ENCODE results near the gene PDPK1. TPM values are rescaled to one million over a fixed set of nuclear protein-coding genes. Genes with fewer than 3 reads are reported as not detected.
"Not testable (repeated sequence)": the region's sequence is repeated elsewhere in the genome, so short reads cannot be mapped to it uniquely, and the experiment has no call there.

The PDPK1 gene
- polyA plus RNA-seq, 1 donor (not counting 4 experiments of a cell fraction or from before 2014, with no cell fraction given) = 23.4 TPM

DNA sequence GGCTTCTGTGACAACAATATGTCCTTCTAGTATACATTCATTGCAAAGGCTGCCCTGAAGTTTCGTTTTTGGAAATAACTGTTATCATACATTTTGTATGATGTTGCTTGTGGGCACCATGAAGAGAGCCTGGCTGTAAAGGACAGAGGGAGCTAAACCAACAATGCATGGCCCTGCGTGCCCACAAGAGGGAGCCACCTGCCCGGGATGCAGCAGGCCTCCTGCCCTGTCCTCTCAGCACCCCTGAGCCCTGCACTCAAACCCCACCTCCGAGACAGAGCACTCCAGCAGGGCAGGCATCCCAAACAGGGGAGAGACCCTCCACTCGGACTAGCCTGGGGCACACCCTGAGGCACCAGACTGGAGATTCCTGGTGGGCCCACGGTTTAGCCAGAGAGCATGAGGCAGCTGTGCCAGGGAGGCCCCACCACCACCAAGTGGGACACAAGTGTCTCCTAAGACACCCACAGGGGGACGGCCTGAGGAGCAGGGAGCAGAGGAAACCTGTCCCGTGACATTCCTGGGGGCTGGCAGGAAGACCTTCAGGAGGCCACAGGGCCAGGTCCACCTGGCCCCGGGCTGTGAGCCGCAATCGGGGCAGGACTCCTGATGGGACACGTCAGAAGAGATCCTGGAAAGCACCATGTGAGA lies 101.4 kb downstream of the PDPK1 start:
- H4K20me1 ChIP-seq (ENCODE audit: control insufficient read depth, extremely low read depth, insufficient read depth, low read length); H3K4me1 ChIP-seq (ENCODE audit: control insufficient read depth, extremely low read depth, insufficient read depth, low read length); H3K9me1 ChIP-seq (ENCODE audit: control insufficient read depth, extremely low read depth, insufficient read depth, low read length); H3K4me3 ChIP-seq (ENCODE audit: control insufficient read depth in 2 of 3, extremely low read depth in 1 of 3, insufficient read depth in 2 of 3, low read depth in 1 of 3, low read length in 3 of 3); H2AFZ ChIP-seq (ENCODE audit: control insufficient read depth, low read length); H3K36me3 ChIP-seq (ENCODE audit: control insufficient read depth in 2 of 2, extremely low read depth in 1 of 2, insufficient read depth in 2 of 2, low read length in 2 of 2); H3K4me2 ChIP-seq (ENCODE audit: control insufficient read depth, extremely low read depth, insufficient read depth, low read depth, low read length); H3K27ac ChIP-seq (ENCODE audit: control insufficient read depth, insufficient read depth, low read length); H3K9me3 ChIP-seq (ENCODE audit: control insufficient read depth, low read depth, low read length); H3K9ac ChIP-seq (ENCODE audit: control insufficient read depth, extremely low read depth, insufficient read depth, low read length); DNase-seq (ENCODE audit: low read depth, low spot score); dilution Hi-C loops (cut with MboI; ENCODE audit: extremely low pct_ligation_motif_present, low sequenced_read_pairs); H3K79me2 ChIP-seq (ENCODE audit: control insufficient read depth, insufficient read depth, low read length); H3K27me3 ChIP-seq (ENCODE audit: control insufficient read depth, extremely low read depth, insufficient read depth, low read length): not testable (repeated sequence)
- TF ChIP-seq, protein P1, sequence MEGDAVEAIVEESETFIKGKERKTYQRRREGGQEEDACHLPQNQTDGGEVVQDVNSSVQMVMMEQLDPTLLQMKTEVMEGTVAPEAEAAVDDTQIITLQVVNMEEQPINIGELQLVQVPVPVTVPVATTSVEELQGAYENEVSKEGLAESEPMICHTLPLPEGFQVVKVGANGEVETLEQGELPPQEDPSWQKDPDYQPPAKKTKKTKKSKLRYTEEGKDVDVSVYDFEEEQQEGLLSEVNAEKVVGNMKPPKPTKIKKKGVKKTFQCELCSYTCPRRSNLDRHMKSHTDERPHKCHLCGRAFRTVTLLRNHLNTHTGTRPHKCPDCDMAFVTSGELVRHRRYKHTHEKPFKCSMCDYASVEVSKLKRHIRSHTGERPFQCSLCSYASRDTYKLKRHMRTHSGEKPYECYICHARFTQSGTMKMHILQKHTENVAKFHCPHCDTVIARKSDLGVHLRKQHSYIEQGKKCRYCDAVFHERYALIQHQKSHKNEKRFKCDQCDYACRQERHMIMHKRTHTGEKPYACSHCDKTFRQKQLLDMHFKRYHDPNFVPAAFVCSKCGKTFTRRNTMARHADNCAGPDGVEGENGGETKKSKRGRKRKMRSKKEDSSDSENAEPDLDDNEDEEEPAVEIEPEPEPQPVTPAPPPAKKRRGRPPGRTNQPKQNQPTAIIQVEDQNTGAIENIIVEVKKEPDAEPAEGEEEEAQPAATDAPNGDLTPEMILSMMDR (optimal IDR thresholded peaks at IDR 0.05 in 1 of 3, IDR thresholded peaks at IDR 0.05 in 1 of 3, conservative IDR thresholded peaks at IDR 0.05 in 1 of 3; ENCODE audit: extremely low read depth in 1 of 3, insufficient read depth in 2 of 3, low read length in 3 of 3) = peak in 1 of 3 experiments; percentile 4
- FAIRE-seq = peak; percentile 9

DNA sequence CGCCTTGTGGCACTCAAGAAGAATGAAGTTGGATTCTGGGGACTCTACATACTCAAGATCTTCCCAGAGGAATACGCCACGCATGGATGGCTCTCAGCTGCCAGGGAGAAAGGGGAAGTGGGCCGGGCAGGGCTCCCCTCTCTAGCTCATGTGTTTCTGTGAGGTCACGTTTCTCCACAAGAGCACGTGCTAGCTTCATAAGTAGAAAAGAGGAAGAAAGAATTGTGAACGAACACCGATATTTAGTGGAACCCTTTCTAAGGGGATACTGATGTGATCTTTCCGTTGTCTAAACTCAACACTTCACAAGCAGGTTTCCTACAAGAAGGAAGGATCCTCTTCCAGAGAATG lies 101.9 kb downstream of the PDPK1 start:
- dilution Hi-C loops (cut with MboI; ENCODE audit: extremely low pct_ligation_motif_present, low sequenced_read_pairs); H2AFZ ChIP-seq (ENCODE audit: control insufficient read depth, low read length); H3K79me2 ChIP-seq (ENCODE audit: control insufficient read depth, insufficient read depth, low read length); FAIRE-seq; H3K9ac ChIP-seq (ENCODE audit: control insufficient read depth, extremely low read depth, insufficient read depth, low read length); H3K27me3 ChIP-seq (ENCODE audit: control insufficient read depth, extremely low read depth, insufficient read depth, low read length); H3K36me3 ChIP-seq (ENCODE audit: control insufficient read depth in 2 of 2, extremely low read depth in 1 of 2, insufficient read depth in 2 of 2, low read length in 2 of 2); H3K9me1 ChIP-seq (ENCODE audit: control insufficient read depth, extremely low read depth, insufficient read depth, low read length); H3K4me3 ChIP-seq (ENCODE audit: control insufficient read depth in 2 of 3, extremely low read depth in 1 of 3, insufficient read depth in 2 of 3, low read depth in 1 of 3, low read length in 3 of 3); H3K4me1 ChIP-seq (ENCODE audit: control insufficient read depth, extremely low read depth, insufficient read depth, low read length); H3K27ac ChIP-seq (ENCODE audit: control insufficient read depth, insufficient read depth, low read length); H4K20me1 ChIP-seq (ENCODE audit: control insufficient read depth, extremely low read depth, insufficient read depth, low read length); DNase-seq (ENCODE audit: low read depth, low spot score); H3K4me2 ChIP-seq (ENCODE audit: control insufficient read depth, extremely low read depth, insufficient read depth, low read depth, low read length); H3K9me3 ChIP-seq (ENCODE audit: control insufficient read depth, low read depth, low read length): not testable (repeated sequence)

DNA sequence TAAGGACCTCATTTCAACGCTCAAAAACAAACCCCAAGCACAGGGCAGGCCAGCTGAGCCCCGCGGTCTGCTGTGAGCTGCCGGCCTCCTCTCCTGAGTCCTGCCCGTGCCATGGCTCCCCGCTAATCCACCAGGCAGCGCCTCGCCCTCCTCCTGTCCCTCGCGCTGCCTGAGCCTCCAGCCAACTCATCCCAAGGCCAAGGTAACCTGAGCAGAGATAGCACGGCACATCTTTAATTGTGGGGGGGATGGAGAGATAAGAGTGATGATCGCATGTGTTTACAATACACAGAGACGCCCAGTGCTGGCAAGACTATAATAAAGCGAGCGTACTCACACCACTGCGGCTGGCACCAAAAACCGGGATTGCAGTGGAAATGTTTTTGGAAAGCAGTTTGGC lies 104.7 kb downstream of the PDPK1 start:
- H3K27me3 ChIP-seq (ENCODE audit: control insufficient read depth, extremely low read depth, insufficient read depth, low read length); H4K20me1 ChIP-seq (ENCODE audit: control insufficient read depth, extremely low read depth, insufficient read depth, low read length); H3K4me1 ChIP-seq (ENCODE audit: control insufficient read depth, extremely low read depth, insufficient read depth, low read length); H3K9me1 ChIP-seq (ENCODE audit: control insufficient read depth, extremely low read depth, insufficient read depth, low read length); FAIRE-seq; H3K4me2 ChIP-seq (ENCODE audit: control insufficient read depth, extremely low read depth, insufficient read depth, low read depth, low read length); H3K9me3 ChIP-seq (ENCODE audit: control insufficient read depth, low read depth, low read length); H3K4me3 ChIP-seq (ENCODE audit: control insufficient read depth in 2 of 3, extremely low read depth in 1 of 3, insufficient read depth in 2 of 3, low read depth in 1 of 3, low read length in 3 of 3); DNase-seq (ENCODE audit: low read depth, low spot score); dilution Hi-C loops (cut with MboI; ENCODE audit: extremely low pct_ligation_motif_present, low sequenced_read_pairs); H3K27ac ChIP-seq (ENCODE audit: control insufficient read depth, insufficient read depth, low read length); H3K79me2 ChIP-seq (ENCODE audit: control insufficient read depth, insufficient read depth, low read length); H3K9ac ChIP-seq (ENCODE audit: control insufficient read depth, extremely low read depth, insufficient read depth, low read length); H3K36me3 ChIP-seq (ENCODE audit: control insufficient read depth in 2 of 2, extremely low read depth in 1 of 2, insufficient read depth in 2 of 2, low read length in 2 of 2); H2AFZ ChIP-seq (ENCODE audit: control insufficient read depth, low read length): not testable (repeated sequence)

DNA sequence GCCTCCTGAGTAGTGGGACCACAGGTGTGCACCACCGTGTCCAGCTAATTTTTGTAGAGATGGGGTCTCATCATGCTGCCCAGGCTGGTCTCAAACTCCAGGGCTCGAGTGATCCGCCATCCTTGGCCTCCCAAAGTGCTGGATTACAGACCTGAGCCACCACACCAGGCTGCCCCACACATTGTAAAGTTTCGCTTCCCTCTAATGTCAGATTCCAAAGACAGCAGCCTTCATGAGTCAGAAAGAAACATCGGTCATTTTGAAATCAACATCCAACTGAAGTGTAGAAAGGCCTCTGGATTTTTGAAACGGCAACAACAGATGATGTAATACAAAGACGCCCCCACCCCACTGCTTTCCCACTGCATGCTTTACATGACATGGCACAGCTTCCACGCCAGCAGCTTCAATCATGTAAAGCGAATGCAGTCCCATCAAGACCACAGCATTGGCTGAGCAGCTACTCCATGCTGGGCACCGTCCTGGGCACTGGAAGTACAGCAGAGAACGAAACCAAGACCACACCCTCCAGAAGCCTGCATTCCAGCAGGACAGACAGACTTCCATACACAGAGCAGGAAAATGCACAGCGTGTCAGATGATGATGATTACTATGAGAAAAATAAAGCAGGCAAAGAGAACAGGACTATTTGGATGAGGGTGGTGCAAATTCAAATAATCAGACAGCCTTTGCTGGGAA lies 107.1 kb downstream of the PDPK1 start:
- H3K4me1 ChIP-seq (ENCODE audit: control insufficient read depth, extremely low read depth, insufficient read depth, low read length); H2AFZ ChIP-seq (ENCODE audit: control insufficient read depth, low read length); DNase-seq (ENCODE audit: low read depth, low spot score); H4K20me1 ChIP-seq (ENCODE audit: control insufficient read depth, extremely low read depth, insufficient read depth, low read length); H3K9me1 ChIP-seq (ENCODE audit: control insufficient read depth, extremely low read depth, insufficient read depth, low read length); H3K27me3 ChIP-seq (ENCODE audit: control insufficient read depth, extremely low read depth, insufficient read depth, low read length); H3K27ac ChIP-seq (ENCODE audit: control insufficient read depth, insufficient read depth, low read length); dilution Hi-C loops (cut with MboI; ENCODE audit: extremely low pct_ligation_motif_present, low sequenced_read_pairs); H3K9ac ChIP-seq (ENCODE audit: control insufficient read depth, extremely low read depth, insufficient read depth, low read length); H3K79me2 ChIP-seq (ENCODE audit: control insufficient read depth, insufficient read depth, low read length); H3K9me3 ChIP-seq (ENCODE audit: control insufficient read depth, low read depth, low read length); H3K4me2 ChIP-seq (ENCODE audit: control insufficient read depth, extremely low read depth, insufficient read depth, low read depth, low read length); FAIRE-seq; H3K36me3 ChIP-seq (ENCODE audit: control insufficient read depth in 2 of 2, extremely low read depth in 1 of 2, insufficient read depth in 2 of 2, low read length in 2 of 2); H3K4me3 ChIP-seq (ENCODE audit: control insufficient read depth in 2 of 3, extremely low read depth in 1 of 3, insufficient read depth in 2 of 3, low read depth in 1 of 3, low read length in 3 of 3): not testable (repeated sequence)
